Measurements from ENCODE around the gene GTF2A1L. TPM values are rescaled to one million over a fixed set of nuclear protein-coding genes. Genes with fewer than 3 reads are reported as not detected.

GTF2A1L gene
- total and polyA plus RNA-seq, 2 experiments from 2014 or later = 0.65 to 0.94 TPM

- Mint-ChIP-seq H3K4me3 (no peak overlapping the region), H3K9me3 (peaks cover 4% of the 10 kb centered on the region; the same call in 1 of the 3 replicates)
Measured at GRCh38 chr2:48674933-48675332, 57.3 kb downstream of the GTF2A1L start.

More at GRCh38 chr2:48674933-48675332, 57.3 kb downstream of the GTF2A1L start:
- Mint-ChIP-seq H3K27ac (no peak overlapping the region), H3K36me3 (ENCODE audit: low read depth) (no peaks in the 10 kb centered on the region; the same call in 2 of the 3 replicates), H3K4me1 (no peaks in the 10 kb centered on the region), H3K27me3 (ENCODE audit: insufficient read depth, low read depth, poor library complexity) (no peaks in the 10 kb centered on the region)
- Histone ChIP-seq H3K4me2 (no peak overlapping the region), H3K79me2 (replicated peaks; ENCODE audit: insufficient read depth) (no peaks in the 10 kb centered on the region), H3K4me3 (no peak overlapping the region), H3F3A (replicated peaks; ENCODE audit: low read depth) (no peaks in the 10 kb centered on the region), H4K20me1 (replicated peaks; ENCODE audit: insufficient read depth) (no peaks in the 10 kb centered on the region), H3K4me1 (ENCODE audit: insufficient read depth) (no peaks in the 10 kb centered on the region), H3K36me3 (ENCODE audit: insufficient read depth) (no peaks in the 10 kb centered on the region), H3K27ac (ENCODE audit: low read depth) (no peak overlapping the region), H3K27me3 (ENCODE audit: insufficient read depth) (no peaks in the 10 kb centered on the region), H3K9me2 (ENCODE audit: insufficient read depth) (no peaks in the 10 kb centered on the region), H2AFZ (no peak overlapping the region)
- no peak for TF ChIP-seq EZH2 (IDR thresholded peaks at IDR 0.05; ENCODE audit: low read depth, unreplicated experiment)
- TF ChIP-seq ZNF462 (CRISPR knock-in tag; IDR thresholded peaks at IDR 0.05) = no peak
- TF ChIP-seq STAT1 (IDR thresholded peaks at IDR 0.05; ENCODE audit: unreplicated experiment) = no peak
- no peak for TF ChIP-seq ZNF331 (CRISPR knock-in tag; IDR thresholded peaks at IDR 0.05; ENCODE audit: low read depth)
- TF ChIP-seq EZH2phosphoT487 (IDR thresholded peaks at IDR 0.05; ENCODE audit: unreplicated experiment) = no peak
- no peak for TF ChIP-seq ETS1 (IDR thresholded peaks at IDR 0.05)
- no peak for TF ChIP-seq POLR2AphosphoS5 (IDR thresholded peaks at IDR 0.05; ENCODE audit: low read depth)
- TF ChIP-seq REST (IDR thresholded peaks at IDR 0.05; ENCODE audit: unreplicated experiment) = no peak
- no peak for TF ChIP-seq CTCF (conservative IDR thresholded peaks at IDR 0.05; ENCODE audit: low read depth in 2 of 2)
- no peak for TF ChIP-seq NANOG (IDR thresholded peaks at IDR 0.05; ENCODE audit: borderline replicate concordance)
- no peak for TF ChIP-seq CREB1 (CRISPR knock-in tag; IDR thresholded peaks at IDR 0.05; ENCODE audit: low read depth)
- no peak for TF ChIP-seq ZNF114 (CRISPR knock-in tag; IDR thresholded peaks at IDR 0.05)
- no peak for TF ChIP-seq JUNB (IDR thresholded peaks at IDR 0.05; ENCODE audit: unreplicated experiment)
- DNase-seq (ENCODE audit: low spot score) (peak; percentile 2), ATAC-seq (no peak)
